ENCODE data around the gene RAB11FIP4. TPM values are rescaled to one million over a fixed set of nuclear protein-coding genes. Genes with fewer than 3 reads are reported as not detected.
A peak's percentile ranks its signal among the peaks of the same experiment; 100 is the strongest.

RAB11FIP4 gene
- polyA plus RNA-seq, 1 of the 3 experiments (the other 2 are of a cell fraction) = 9.4 TPM

DNA sequence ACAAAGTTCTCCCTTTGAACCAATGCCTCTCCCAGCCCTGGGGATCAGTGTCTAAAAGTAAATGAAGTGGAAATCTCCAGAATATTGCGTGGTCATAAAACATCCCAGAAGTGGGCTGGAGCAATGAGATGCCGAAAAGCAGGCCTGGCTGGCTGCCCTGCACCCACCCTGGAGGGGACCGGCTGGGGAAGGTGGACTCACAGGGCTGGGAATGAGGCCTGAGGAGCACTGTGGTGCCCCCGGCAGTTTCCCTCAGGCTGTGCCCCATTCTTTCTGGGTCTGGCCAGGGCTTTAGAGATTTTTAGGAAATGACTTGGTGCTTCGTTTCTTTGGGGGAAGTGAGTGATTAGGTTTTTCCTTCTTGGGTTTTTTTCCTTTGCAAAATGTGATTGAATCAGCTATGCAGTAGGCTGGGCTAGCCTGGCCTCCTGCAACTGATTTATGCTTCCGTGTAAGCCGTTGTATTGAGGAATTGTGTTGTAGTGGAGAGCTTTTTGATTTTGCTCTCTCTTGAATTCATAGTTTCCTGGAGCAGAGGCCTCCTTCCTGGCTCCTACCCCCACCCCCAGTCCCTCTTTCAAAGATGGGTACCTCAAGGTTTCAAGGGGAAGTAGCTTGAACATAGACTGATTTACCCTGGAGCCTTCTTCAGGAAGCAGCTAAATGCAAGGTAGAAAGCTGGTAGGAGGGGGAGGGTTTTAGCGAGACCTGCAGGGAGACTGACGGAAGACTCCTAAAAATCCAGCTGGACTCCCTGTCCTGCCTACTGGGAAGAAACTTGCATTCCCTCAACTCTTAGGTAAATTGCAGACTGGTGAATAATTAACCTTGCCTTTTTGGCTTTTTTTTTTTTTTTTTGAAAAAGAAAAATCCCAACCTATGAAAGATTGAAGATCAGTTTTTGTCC, 170.2 kb downstream of the RAB11FIP4 start:
- peak overlapping the region; percentile 69 to 86 for H3K27ac ChIP-seq (ENCODE audit: low read depth in 2 of 2, low read length in 1 of 2)
- H2AFZ ChIP-seq (ENCODE audit: low read depth) = peak overlapping the region; percentile 31; the same call in 1 of the 2 replicates
- H3K27me3 ChIP-seq (ENCODE audit: insufficient read depth) = no peaks in the 10 kb centered on the region
- H3K4me2 ChIP-seq = peak overlapping the region; percentile 76
- H3K9me2 ChIP-seq = no peaks in the 10 kb centered on the region
- DNase-seq = no peak
- H4K20me1 ChIP-seq (ENCODE audit: insufficient read depth) = no peaks in the 10 kb centered on the region
- no peaks in the 10 kb centered on the region for H3K9me3 ChIP-seq
- ChIA-PET POLR2A (interaction anchor here (0.6 kb wide), 1 partner anchor 187 kb away, joined by 3 read pairs; no protein-coding TSS in a partner anchor), CTCF (interaction anchor here (1.1 to 15.6 kb wide), 3 partner anchors 13 to 281 kb away, joined by 3 to 338 read pairs (median 3); no protein-coding TSS in a partner anchor)
- peak overlapping the region in 1 of 2 experiments; percentile 45; a peak in 2 of 4 replicates for H3K4me3 ChIP-seq (ENCODE audit: low read depth in 2 of 2, low read length in 1 of 2)
- peak overlapping the region; percentile 65 for H3K9ac ChIP-seq
- 33% methylated on average over 9 of the region's 9 CpGs for WGBS (ENCODE audit: low lambda C conversion rate)
- peaks cover 64% of the 10 kb centered on the region for H3K79me2 ChIP-seq (ENCODE audit: insufficient read depth)
- H3K4me1 ChIP-seq (ENCODE audit: control insufficient read depth in 1 of 2, insufficient read depth in 2 of 2, low read depth in 1 of 2, low read length in 1 of 2) = peaks cover 14 to 44% of the 10 kb centered on the region in 2 experiments; a peak in 3 of 4 replicates
- peaks cover 39% of the 10 kb centered on the region for H3F3A ChIP-seq (replicated peaks; ENCODE audit: insufficient read depth)
- no peaks in the 10 kb centered on the region for H3K36me3 ChIP-seq (replicated peaks in 1 of 2; ENCODE audit: control insufficient read depth in 1 of 2, insufficient read depth in 2 of 2, low read length in 1 of 2)
- TF ChIP-seq POLR2AphosphoS5 (IDR thresholded peaks at IDR 0.05; ENCODE audit: low read depth, low read length) = no peak
- TF ChIP-seq YY1 (IDR thresholded peaks at IDR 0.05; ENCODE audit: low read depth) = no peak
- no peak for TF ChIP-seq CTCF (IDR thresholded peaks at IDR 0.05)
- no peak for TF ChIP-seq MXI1 (IDR thresholded peaks at IDR 0.05; ENCODE audit: low read depth, low read length)
- TF ChIP-seq, protein P1, sequence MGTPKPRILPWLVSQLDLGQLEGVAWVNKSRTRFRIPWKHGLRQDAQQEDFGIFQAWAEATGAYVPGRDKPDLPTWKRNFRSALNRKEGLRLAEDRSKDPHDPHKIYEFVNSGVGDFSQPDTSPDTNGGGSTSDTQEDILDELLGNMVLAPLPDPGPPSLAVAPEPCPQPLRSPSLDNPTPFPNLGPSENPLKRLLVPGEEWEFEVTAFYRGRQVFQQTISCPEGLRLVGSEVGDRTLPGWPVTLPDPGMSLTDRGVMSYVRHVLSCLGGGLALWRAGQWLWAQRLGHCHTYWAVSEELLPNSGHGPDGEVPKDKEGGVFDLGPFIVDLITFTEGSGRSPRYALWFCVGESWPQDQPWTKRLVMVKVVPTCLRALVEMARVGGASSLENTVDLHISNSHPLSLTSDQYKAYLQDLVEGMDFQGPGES (IDR thresholded peaks at IDR 0.05; ENCODE audit: low read depth, low read length) = no peak
- TF ChIP-seq EP300 (IDR thresholded peaks at IDR 0.05; ENCODE audit: borderline replicate concordance in 1 of 2, low read depth in 1 of 2, low read length in 1 of 2) = peak in 1 of 2 experiments; percentile 7; a peak in 1 of 4 replicates
- TF ChIP-seq MEF2A (IDR thresholded peaks at IDR 0.05; ENCODE audit: borderline replicate concordance, low read depth) = no peak
- TF ChIP-seq FOXM1 (IDR thresholded peaks at IDR 0.05; ENCODE audit: low read depth) = no peak
- TF ChIP-seq TCF12 (IDR thresholded peaks at IDR 0.05) = peak; percentile 42; the same call in 1 of the 2 replicates
- TF ChIP-seq ELF1 (IDR thresholded peaks at IDR 0.05) = no peak
- TF ChIP-seq NRF1 (IDR thresholded peaks at IDR 0.05; ENCODE audit: low read depth, low read length) = no peak
- TF ChIP-seq, protein P2, sequence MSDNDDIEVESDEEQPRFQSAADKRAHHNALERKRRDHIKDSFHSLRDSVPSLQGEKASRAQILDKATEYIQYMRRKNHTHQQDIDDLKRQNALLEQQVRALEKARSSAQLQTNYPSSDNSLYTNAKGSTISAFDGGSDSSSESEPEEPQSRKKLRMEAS (IDR thresholded peaks at IDR 0.05; ENCODE audit: low read depth) = no peak
- peak; percentile 41 for TF ChIP-seq PBX3 (IDR thresholded peaks at IDR 0.05)
- TF ChIP-seq, protein P3, sequence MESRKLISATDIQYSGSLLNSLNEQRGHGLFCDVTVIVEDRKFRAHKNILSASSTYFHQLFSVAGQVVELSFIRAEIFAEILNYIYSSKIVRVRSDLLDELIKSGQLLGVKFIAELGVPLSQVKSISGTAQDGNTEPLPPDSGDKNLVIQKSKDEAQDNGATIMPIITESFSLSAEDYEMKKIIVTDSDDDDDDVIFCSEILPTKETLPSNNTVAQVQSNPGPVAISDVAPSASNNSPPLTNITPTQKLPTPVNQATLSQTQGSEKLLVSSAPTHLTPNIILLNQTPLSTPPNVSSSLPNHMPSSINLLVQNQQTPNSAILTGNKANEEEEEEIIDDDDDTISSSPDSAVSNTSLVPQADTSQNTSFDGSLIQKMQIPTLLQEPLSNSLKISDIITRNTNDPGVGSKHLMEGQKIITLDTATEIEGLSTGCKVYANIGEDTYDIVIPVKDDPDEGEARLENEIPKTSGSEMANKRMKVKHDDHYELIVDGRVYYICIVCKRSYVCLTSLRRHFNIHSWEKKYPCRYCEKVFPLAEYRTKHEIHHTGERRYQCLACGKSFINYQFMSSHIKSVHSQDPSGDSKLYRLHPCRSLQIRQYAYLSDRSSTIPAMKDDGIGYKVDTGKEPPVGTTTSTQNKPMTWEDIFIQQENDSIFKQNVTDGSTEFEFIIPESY (IDR thresholded peaks at IDR 0.05; ENCODE audit: borderline replicate concordance, low read depth) = no peak
- no peak for TF ChIP-seq USF2 (IDR thresholded peaks at IDR 0.05; ENCODE audit: borderline replicate concordance, low read depth, low read length)
- no peak for TF ChIP-seq GATA2 (CRISPR knock-in tag; IDR thresholded peaks at IDR 0.05)
- TF ChIP-seq USF1 (IDR thresholded peaks at IDR 0.05; ENCODE audit: borderline replicate concordance, low read depth) = no peak
- no peak for TF ChIP-seq JUND (IDR thresholded peaks at IDR 0.05)
- TF ChIP-seq GABPA (IDR thresholded peaks at IDR 0.05; ENCODE audit: low read depth) = no peak
- TF ChIP-seq RXRA (IDR thresholded peaks at IDR 0.05; ENCODE audit: borderline replicate concordance, low read depth) = no peak
- TF ChIP-seq FOXJ3 (CRISPR knock-in tag; IDR thresholded peaks at IDR 0.05) = no peak
- no peak for TF ChIP-seq NFIC (IDR thresholded peaks at IDR 0.05; ENCODE audit: borderline replicate concordance)
- no peak for TF ChIP-seq SIN3A (IDR thresholded peaks at IDR 0.05; ENCODE audit: borderline replicate concordance, low read depth, low read length)
- TF ChIP-seq TEAD4 (IDR thresholded peaks at IDR 0.05; ENCODE audit: borderline replicate concordance, insufficient read depth) = no peak
- TF ChIP-seq FOSL2 (IDR thresholded peaks at IDR 0.05; ENCODE audit: borderline replicate concordance, low read depth) = peak; percentile 21; the same call in 1 of the 2 replicates
